HG03571 (cell line): Measurements from ENCODE around the gene SF3B5.
"Not testable (repeated sequence)": the region's sequence is repeated elsewhere in the genome, so short reads cannot be mapped to it uniquely, and the experiment has no call there.

ENCODE experiments used
- ATAC-seq: cut with Tn5 transposase; IDR thresholded peaks from one replicate; pipeline ENCODE4 v1.9.1; 2021; ENCODE audit not compliant: unreplicated experiment

Gene SF3B5

DNA sequence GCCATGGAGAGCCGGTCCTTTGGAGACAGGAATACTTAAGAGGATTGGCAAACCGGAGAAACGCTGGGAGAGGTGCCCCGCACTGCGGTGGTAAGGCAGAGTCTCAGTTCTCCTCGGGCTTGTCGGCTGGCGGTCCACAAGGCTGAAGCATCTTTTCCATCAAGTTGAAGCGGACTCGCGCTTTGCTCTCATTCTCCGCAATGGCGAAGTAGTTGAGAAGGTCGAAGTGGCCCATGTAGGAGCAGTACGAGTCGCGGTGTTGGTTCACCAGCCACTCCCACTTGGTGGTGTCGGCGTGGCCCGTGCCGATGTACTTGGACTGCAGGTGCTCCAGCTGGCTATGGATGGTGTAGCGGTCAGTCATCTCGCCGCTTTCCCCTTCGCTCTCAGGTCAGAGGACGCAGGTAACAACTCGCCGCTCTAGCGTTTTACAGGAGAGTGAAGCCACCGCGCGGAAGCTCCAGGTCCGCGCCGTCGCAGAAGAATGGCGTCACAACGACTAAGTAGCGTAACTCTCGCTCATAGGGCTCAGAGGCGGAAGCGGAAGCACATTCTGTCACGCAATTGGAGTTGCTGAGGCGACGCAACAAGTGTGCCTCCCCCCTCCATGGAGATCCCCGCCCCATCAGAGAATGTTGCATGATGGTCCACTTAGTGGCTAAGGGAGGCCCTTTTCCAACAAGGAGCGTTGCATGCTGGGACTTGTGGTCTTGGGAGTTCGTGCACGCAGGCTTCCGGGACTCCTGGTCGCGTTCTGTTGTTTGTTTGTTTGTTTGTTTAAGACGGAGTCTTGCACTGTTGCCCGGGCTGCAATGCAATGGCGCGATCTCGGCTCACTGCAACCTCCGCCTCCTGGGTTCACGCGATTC, at the start of gene SF3B5:
Gene SF3B5 (minus strand): TSS at position 440 of the 869 bp plus-strand sequence. CDS start 76 bp downstream, at position 364.
- peak; percentile 96 for ATAC-seq

DNA sequence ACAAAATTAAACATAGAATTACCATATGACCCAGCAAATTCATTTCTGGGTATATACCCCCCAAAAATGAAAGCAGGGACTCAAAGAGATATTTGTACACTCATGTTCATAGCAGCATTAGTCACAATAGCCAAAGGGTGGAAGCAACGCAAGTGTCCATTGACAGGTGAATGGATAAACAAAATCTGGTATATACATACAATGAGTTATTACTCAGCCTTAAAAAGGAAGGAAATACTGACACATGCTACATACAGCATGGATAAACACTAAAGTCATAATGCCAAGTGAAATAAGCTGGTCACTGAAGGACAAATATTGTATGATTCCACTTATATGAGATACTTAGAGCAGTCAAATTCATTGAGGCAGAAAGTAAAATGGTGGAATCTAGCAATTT, 49.6 kb upstream of the SF3B5 start:
- ATAC-seq = no peak

DNA sequence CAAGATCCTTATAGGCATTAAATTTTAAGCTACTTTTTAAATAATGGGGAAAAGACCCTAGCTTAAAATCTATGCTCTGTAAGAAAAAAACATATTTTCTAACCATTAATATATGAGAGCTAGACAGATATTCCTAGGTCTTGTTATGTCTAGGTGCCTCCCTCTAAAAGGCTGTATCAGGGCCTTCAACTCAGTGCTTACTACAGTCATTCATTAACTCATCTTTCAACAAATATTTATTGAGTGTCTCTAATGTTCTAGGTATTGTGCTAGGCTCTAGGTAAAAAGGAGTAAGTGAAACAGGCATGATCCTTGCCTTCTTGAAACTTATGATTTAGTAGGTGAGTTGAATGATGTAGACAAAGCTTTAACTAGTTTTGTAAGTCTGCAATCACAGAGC, 48.5 kb upstream of the SF3B5 start:
- no peak for ATAC-seq

DNA sequence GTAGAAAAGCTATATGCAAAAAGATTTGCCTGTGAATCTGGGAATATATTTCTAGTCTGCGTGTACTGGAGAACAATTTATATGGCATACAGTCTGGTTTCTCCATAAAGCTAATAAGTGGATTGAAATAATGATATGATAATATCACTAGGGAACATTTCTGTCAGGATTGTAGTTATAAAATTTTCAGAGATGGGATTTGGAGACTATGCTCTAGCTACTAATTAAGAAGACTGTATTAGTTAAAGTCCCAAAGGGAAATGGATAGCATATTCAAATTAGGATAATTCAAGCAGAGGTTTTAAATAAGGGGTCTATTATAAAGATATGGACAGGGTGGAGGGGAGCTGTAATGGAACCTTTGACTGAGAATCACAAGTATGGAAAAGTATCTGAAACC, 47.7 kb upstream of the SF3B5 start:
- no peak for ATAC-seq

DNA sequence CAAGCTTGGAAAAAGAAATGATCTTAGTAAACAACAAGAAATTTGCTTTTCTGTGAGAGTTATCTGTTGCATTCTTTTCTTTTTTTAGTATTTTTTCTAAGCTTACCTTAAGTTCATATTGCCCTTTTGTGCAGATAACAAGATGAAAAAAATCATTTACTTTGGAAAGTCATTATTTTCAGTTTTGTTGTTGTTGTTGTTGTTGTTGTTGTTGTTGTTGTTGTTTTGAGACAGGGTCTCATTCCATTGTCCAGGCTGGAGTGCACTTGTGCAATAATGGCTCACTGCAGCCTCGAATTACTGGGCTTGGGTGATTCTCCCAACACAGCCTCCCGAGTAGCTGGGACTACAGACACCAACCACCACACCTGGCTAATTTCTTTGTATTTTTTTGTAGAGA, 46.1 kb upstream of the SF3B5 start:
- no peak for ATAC-seq

DNA sequence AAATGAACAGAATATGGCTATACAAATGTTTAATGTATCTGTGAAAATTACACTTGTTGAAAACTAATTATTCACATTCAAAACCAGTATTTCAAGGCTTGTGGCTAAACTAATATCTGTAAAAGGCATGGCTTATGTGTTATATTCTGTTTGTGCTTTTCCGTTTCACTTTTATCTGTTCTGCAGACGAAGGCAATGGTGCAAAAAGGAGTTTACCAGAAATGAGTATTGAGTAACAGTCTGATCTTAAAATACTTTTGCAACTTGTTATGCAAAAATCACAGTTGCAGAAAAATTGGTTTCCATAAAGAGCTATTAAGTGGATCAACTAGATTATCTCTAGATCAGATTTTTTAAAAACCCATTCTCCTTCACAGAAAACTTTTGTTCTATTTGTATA, 45.5 kb upstream of the SF3B5 start:
- peak; percentile 89 for ATAC-seq

DNA sequence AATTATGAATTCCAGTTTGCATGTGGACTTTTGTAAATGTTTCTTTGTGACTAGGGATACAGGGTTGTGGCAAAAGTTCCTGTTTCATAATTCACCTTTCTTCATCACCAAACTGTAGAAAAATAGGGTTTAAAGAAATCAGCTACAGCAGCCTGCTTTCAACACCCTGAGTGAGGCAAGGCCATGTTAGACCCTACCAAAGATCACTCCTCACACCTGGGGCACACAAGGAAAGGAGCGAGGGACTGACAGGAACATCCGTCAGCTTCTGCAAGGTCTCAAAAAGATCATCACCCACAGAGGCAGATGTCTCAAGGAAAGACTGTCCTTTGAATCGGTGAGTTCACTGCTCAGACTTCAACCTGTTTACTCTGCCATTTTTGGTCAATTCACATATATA, 44.4 kb upstream of the SF3B5 start:
- ATAC-seq = no peak

DNA sequence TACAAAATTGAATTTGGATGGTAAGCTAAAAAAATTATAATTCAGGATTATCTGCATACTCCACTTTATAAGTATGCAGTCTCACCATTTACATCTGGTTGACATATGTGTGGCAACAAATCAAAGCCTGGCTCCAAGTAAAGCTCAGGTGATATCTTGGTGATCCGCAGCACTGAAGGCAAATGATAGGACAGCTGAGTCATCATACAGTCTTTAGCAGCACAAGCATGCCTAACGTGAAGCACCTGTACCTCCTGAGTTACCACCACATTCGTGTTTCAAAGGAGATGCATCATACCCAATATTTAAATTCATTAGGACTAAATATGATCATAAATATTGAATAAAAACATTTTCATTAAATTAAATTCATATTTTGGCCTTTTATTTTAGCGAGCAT, 43.2 kb upstream of the SF3B5 start:
- no peak for ATAC-seq

DNA sequence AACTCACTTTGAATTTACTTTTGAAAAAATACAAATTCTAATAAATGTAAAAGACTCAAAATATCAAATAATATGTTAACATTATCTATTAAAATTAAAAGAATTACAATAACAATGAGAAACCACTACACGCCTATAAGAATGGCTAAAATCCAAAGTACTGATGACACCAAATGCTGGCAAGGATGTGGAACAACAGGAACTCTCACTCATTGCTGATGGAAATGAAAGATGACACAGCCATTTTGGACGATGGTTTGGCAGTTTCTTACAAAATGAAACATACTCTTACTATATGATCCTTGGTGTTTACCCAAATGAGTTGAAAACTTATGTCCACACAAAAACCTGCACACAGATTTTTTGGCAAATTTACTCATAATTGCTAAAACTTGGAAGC, 39.4 kb upstream of the SF3B5 start:
- no peak for ATAC-seq

DNA sequence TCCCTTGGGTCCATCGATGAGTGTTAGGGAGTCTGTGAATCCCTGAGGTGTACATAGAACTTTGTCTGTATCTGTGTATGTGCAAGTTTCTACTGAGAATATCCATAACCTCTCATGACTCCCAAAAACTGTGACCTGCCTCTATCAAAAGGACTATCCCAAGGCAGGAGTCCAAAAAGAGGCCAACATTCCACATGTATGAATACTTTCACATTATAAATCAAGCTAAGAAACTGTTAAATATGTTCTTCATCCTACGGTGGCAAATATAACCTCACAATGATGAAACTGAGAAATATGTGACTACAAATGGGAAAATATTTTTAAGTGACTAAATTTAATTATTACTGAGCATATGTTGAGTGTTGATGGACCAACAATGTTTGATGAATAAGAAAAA, 38.8 kb upstream of the SF3B5 start:
- no peak for ATAC-seq

DNA sequence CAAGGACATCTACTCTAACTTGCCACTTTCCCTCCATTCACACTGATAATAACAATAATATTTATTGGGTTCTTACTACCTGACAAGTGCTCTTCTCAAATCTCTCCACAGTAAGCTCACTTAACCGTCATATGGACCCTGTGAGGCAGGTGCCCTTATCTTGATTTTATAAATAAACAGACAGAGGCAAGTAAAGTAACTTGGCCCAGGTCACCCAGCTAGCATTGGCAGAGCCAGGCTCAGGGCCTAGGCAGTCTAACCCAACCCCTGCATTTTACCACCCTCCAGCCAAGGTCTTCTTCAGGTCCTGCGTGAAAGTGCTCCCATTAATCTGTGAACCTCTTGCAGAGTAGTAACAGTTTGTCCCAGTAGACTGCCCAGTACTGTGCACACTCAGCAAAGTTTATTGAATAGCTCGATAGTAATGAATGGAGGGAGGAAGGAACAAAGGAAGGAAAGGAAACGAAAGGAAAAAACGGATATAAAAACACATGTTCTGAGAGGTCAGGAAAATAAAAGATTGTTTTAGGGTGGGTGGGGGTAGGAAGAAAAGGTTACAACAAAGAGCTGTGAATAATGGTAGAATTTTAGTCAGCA, 38.0 kb upstream of the SF3B5 start:
- ATAC-seq = no peak

DNA sequence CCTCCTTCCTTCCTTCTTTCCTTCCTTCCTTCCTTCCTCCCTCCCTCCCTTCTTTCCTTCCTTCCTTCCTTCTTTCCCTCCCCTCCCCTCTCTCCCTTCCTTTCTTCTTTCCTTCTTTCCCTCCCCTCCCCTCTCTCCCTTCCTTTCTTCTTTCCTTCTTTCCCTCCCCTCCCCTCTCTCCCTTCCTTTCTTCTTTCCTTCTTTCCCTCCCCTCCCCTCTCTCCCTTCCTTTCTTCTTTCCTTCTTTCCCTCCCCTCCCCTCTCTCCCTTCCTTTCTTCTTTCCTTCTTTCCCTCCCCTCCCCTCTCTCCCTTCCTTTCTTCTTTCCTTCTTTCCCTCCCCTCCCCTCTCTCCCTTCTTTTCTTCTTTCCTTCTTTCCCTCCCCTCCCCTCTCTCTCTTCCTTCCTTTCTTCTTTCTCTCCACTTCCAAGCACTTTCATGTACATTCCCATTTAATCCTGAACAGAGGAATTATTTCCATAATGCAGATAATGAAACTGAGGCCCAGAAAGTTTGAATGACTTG, 36.9 kb upstream of the SF3B5 start:
- not testable (repeated sequence) for ATAC-seq

DNA sequence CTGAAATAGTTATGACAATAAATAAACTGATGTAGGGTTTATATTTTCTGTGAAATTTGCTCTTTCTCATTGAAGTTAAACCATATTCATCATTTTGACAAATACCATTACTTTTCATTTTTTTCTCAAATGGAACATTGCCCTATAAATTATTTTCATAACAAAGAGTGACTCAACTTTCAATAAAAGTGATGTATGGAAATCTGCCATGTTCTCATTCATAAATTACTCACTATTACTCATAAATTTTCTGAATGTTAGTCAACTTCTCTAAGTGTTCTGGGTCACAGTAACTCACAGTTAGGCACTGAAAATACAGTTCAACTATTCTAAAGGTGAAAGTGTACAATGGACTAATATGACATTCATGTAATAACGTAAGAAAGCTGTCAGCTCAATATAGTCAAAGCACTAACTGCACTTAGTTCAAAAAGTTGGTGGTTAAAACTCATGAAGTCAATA, 35.9 kb upstream of the SF3B5 start:
- no peak for ATAC-seq

DNA sequence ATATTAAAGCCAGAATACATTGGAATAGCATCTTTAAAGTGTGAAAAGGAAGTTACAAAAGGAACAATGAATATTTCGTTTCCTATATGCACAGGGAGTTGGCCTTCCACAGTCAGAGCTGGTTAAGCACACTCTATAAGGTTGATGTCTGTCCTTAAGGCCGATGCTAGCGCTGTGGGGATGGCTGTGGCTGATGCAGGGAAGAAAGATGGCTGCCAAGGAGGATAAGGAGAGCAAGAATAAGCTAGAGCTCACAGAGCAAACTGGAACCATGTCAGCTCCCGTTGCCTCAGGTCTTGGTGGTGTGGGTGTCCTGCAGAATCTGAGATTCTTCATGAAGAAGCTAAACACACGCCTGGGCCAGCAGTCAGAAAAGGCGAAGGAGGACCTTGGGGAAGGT, 34.1 kb upstream of the SF3B5 start:
- ATAC-seq = no peak

DNA sequence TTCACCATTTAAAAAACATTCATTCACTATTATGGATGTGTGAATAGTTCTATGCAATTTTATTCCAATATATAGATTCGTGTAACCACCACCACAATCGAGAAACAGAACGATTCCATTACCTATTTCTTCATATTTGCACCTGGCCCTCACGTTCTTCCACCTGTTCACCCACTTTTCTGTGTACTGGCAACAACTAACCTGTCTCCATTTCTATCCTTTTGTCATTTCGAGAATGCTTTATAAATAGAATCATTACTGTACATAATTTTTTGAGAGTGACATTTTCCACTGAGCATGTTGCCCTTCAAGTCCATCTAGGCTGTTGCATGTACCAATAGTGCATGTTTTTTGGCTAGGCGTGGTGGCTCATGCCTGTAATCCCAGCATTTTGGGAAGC, 31.7 kb upstream of the SF3B5 start:
- no peak for ATAC-seq

DNA sequence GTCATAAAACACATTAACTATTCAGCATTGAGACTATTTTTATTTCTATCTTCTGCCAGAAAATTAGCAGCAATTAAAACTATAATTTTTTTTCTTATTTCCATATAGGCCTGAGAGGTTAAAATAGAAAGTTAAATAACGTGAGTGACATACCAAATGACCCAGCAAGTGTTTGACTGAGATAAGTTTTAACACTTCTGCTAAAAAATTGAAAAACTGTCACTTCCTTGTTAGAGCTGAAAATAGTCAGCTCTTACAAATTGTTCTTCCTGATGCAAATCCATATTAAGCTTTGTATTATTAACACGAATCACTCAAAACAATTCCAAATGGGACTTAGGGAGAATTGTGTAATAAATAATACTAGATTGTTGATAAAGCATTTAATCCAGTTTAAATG, 28.5 kb upstream of the SF3B5 start:
- no peak for ATAC-seq

DNA sequence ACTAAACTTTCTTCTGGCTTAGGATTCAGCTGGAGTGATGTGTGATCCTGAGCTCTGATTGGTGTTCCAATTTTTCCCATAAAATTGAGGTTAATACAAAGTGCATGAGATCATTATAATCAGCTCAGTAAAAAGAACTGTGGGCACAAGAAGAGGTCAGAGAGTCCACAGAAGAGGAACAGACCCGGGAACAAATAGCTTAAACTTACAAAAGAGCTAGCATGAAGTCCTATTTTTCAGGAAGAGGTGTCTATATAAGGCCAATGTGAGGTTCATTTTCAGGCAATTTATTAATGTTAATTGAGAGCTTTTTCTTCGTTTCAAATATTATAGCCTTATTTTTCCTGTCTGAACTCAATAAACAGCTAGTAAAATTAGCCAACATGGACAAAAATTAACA, 28.0 kb upstream of the SF3B5 start:
- no peak for ATAC-seq

DNA sequence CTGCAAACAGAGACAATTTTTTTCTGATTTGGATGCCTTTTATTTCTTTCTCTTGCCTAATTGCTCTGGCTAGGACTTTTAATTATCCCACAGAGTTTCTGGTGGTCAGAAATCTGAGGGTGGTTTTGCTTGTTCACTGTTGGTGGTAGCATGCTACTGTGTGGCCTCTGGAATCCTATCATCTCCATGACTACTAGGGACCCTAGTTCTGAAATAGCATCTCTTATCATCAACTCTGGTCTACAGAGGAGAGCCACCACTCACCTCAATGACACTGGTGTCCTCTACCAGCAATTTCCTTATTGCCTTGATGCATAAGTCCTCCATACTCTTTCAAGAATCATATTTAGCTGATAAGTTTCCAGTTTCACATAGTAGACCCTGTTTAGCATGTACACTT, 27.5 kb upstream of the SF3B5 start:
- no peak for ATAC-seq

DNA sequence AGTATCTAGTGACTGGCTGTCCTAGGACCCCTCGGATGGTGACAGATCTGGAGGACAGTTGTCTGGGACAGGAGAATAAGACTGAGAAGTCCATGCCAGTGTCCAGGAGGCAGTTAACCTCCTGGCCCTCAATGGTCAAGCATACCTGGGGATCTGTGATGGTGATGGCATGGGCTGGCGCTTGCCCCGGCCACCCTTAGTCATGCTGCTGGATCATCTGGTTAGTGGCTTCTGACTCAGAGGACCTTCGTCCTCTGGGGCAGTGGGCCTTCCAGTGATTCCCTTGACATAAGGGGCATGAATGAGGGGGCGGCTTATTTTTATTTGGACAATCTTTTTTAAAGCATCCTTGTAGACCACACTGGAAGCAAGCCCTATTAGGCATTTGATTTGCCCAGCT, 24.0 kb upstream of the SF3B5 start:
- ATAC-seq = no peak

DNA sequence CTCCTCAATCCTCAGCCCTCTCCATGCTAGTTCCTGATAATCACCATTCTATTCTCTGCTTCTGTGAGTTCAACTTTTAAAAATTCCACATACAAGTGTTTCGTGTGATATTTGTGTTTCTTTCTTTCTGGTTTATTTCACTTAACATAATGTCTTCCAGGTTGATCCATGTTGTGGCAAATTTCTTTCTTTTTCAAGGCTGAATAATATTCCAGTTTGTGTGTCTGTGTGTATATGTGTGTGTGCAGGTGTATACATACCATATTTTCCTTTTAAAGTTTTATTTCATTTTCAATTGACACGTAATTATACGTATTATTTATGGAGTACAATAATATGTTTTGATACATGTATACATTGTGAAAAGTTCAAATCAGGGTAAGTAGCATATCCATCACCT, 19.8 kb upstream of the SF3B5 start:
- no peak for ATAC-seq

DNA sequence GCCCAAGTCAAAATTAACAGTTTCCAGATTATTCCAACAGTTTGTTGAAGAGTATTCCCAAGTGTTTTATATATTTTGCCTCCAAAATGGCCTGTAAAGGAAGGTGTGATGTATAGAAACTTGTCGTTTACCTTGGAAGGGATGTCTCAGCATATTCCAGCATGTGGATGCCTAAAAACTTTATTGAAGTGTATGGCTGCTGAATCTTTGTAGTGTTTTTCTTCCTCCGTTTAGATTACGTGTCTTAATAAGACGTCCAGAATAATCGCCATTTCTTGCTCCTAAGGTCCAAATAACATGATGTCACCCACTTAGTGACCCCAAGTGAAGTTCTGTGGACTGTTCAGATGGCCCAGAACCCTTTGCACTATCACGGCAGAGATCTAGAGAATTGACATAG, 18.0 kb upstream of the SF3B5 start:
- ATAC-seq = no peak

DNA sequence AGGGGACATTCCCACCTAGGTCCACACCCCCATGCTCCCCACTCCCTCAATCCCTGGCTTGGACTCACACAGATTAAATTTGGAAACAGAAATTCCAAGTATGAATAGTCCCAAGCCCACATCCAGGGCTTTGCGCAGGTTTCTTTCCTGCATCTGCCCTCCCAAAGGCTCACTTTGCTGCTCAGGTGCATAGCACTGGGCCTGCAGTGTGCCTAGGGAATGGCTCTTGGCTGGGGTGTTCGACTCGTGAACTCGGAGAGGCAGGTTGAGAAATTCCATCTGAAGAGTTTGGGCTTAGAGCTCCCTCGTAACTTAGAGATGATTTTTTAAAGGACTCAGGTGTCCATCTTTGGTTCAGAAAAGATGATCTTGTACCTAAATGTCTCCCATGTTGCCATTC, 14.8 kb upstream of the SF3B5 start:
- ATAC-seq = no peak
